Gastrocnemius medialis (tissue), 4 donors: ENCODE measurements around the gene DOC2A. TPM values are rescaled to one million over a fixed set of nuclear protein-coding genes. Genes with fewer than 3 reads are reported as not detected.

Experiments used
- ATAC-seq, 2 donors: fragments of 150-250 bp; one replicate each; pipeline ENCODE4 v1.9.1; 2016
- DNase-seq, 2 donors: peaks; one replicate each; pipeline ENCODE4 v3.0.0-alpha.2; 2019
- H3K27ac ChIP-seq, 4 donors: fragments of 200-600 bp; sonication (generic); 1 replicate in 1 of 4; 2 replicates in 3 of 4; pipeline ENCODE4 v1.5.1; 2016 to 2018; ENCODE audit warnings: mild to moderate bottlenecking in 2 of 4, moderate library complexity in 1 of 4
- H3K27me3 ChIP-seq, 3 donors: fragments of 200-600 bp; sonication (generic) in 2 of 3; 1 replicate in 1 of 3; 2 replicates in 2 of 3; pipeline versions ENCODE4 v1.5.1 to v1.6.0; 2016 to 2019; ENCODE audit warnings: mild to moderate bottlenecking in 1 of 3, moderate library complexity in 1 of 3
- H3K36me3 ChIP-seq, 2 donors: fragments of 200-600 bp; sonication (generic) in 1 of 2; one replicate each; pipeline ENCODE4 v1.5.1; 2017 to 2018
- H3K4me1 ChIP-seq, 2 donors: fragments of 200-600 bp; sonication (generic) in 1 of 2; one replicate each; pipeline ENCODE4 v1.5.1; 2016 to 2017; ENCODE audit warnings: mild to moderate bottlenecking in 2 of 2
- H3K4me3 ChIP-seq, 4 donors: fragments of 200-600 bp; sonication (generic) in 3 of 4; 1 replicate in 1 of 4; 2 replicates in 3 of 4; pipeline ENCODE4 v1.5.1; 2016 to 2019; ENCODE audit warnings: mild to moderate bottlenecking in 2 of 4
- H3K9me3 ChIP-seq, 3 donors: fragments of 200-600 bp; sonication (generic) in 2 of 3; 1 replicate in 1 of 3; 2 replicates in 2 of 3; pipeline ENCODE4 v1.5.1; 2016 to 2019
- CTCF ChIP-seq, 5 experiments: fragments of 450-650 bp in 3 of 5; fragments of 200-600 bp in 2 of 5; sonication (generic) in 2 of 5; IDR thresholded peaks in 4 of 5; conservative IDR thresholded peaks in 1 of 5; 1 replicate in 4 of 5; 2 replicates in 1 of 5; pipeline ENCODE4 v1.5.1; 2016 to 2019; ENCODE audit warnings: antibody characterized with exemption in 5 of 5, mild to moderate bottlenecking in 3 of 5, moderate library complexity in 3 of 5
- POLR2A ChIP-seq, 2 donors: fragments of 450-650 bp; IDR thresholded peaks; one replicate each; pipeline ENCODE4 v1.6.1; 2017; ENCODE audit warnings: antibody characterized with exemption in 2 of 2, mild to moderate bottlenecking in 2 of 2, moderate library complexity in 2 of 2
- in situ Hi-C, 4 donors: fragments of 200-750 bp; cut with MboI; loops; one replicate each; pipeline versions ENCODE4 v1.15.0 to v1.8.0; 2017; ENCODE audit warnings: low sequenced_read_pairs in 4 of 4
- intact Hi-C: fragments of 100-400 bp; cut with DNase I; formaldehyde crosslinking; loops from one replicate; pipeline ENCODE4 v1.15.1; 2023; ENCODE audit warnings: low total_unique reads
- total RNA-seq, 4 donors: library from RNA; depleted of rRNA; stranded (reverse); fragments of >200 nt; gene quantifications; one replicate each; pipeline versions ENCODE4 v1.1.0 to v1.2.3, GENCODE V29; 2016

The DOC2A gene
- total RNA-seq, 4 donors from 2014 or later: not detected

- H3K4me1 ChIP-seq: peaks cover 0 to 3% of the 10 kb centered on the region in 2 donors
- no peaks in the 10 kb centered on the region for H3K27me3 ChIP-seq
- in situ Hi-C loops (no loop called here), intact Hi-C loops (no loop called here)
- DNase-seq (no peak), ATAC-seq (no peak)
- no peak overlapping the region for H3K4me3 ChIP-seq
- H3K9me3 ChIP-seq: no peaks in the 10 kb centered on the region
- TF ChIP-seq CTCF (IDR thresholded peaks at IDR 0.05 in 4 of 5, conservative IDR thresholded peaks at IDR 0.05 in 1 of 5) (no peak), POLR2A (IDR thresholded peaks at IDR 0.05) (no peak)
- H3K36me3 ChIP-seq: peaks cover 0 to 100% of the 10 kb centered on the region in 2 donors
- no peak overlapping the region for H3K27ac ChIP-seq
Observed at GRCh38 chr16:29986231-29986630, 24.6 kb downstream of the DOC2A start.

GRCh38 chr16:29985271-29985811 is 25.5 kb downstream of the DOC2A start:
- Histone ChIP-seq H3K27ac (peak overlapping the region in 1 of 4 donors; percentile 33), H3K9me3 (no peaks in the 10 kb centered on the region), H3K27me3 (no peaks in the 10 kb centered on the region), H3K4me3 (no peak overlapping the region), H3K4me1 (peaks cover 0 to 3% of the 10 kb centered on the region in 2 donors), H3K36me3 (peaks cover 0 to 100% of the 10 kb centered on the region in 2 donors)
- no peak for ATAC-seq
- no peak for TF ChIP-seq POLR2A (IDR thresholded peaks at IDR 0.05)
- TF ChIP-seq CTCF (IDR thresholded peaks at IDR 0.05 in 4 of 5, conservative IDR thresholded peaks at IDR 0.05 in 1 of 5): no peak
- intact Hi-C loops (no loop called here), in situ Hi-C loops (no loop called here)
- no peak for DNase-seq

- H3K36me3 ChIP-seq: peaks cover 0 to 100% of the 10 kb centered on the region in 2 donors
- peaks cover 0 to 3% of the 10 kb centered on the region in 2 donors for H3K4me1 ChIP-seq
- in situ Hi-C loops (no loop called here), intact Hi-C loops (no loop called here)
- no peaks in the 10 kb centered on the region for H3K27me3 ChIP-seq
- H3K9me3 ChIP-seq: no peaks in the 10 kb centered on the region
- no peak overlapping the region for H3K4me3 ChIP-seq
- TF ChIP-seq POLR2A (IDR thresholded peaks at IDR 0.05) (no peak), CTCF (IDR thresholded peaks at IDR 0.05 in 4 of 5, conservative IDR thresholded peaks at IDR 0.05 in 1 of 5) (no peak)
- ATAC-seq (no peak), DNase-seq (no peak)
- peak overlapping the region in 2 of 4 donors; percentile 33 to 37 for H3K27ac ChIP-seq
Observed at GRCh38 chr16:29984764-29985147, 26.1 kb downstream of the DOC2A start.

- Histone ChIP-seq H3K9me3 (no peaks in the 10 kb centered on the region), H3K4me1 (peaks cover 0 to 3% of the 10 kb centered on the region in 2 donors), H3K27ac (peak overlapping the region in 3 of 4 donors; percentile 15 to 37 (median 18)), H3K27me3 (no peaks in the 10 kb centered on the region), H3K36me3 (peaks cover 0 to 100% of the 10 kb centered on the region in 2 donors), H3K4me3 (no peak overlapping the region)
- in situ Hi-C loops (no loop called here), intact Hi-C loops (no loop called here)
- no peak for ATAC-seq
- no peak for DNase-seq
- no peak for TF ChIP-seq CTCF (IDR thresholded peaks at IDR 0.05 in 4 of 5, conservative IDR thresholded peaks at IDR 0.05 in 1 of 5)
- TF ChIP-seq POLR2A (IDR thresholded peaks at IDR 0.05): no peak
Observed at GRCh38 chr16:29984137-29984763, 26.6 kb downstream of the DOC2A start.
